ENCODE results near the gene BOLA3.
"Not testable (repeated sequence)": the region's sequence is repeated elsewhere in the genome, so short reads cannot be mapped to it uniquely, and the experiment has no call there.

The BOLA3 gene

DNA sequence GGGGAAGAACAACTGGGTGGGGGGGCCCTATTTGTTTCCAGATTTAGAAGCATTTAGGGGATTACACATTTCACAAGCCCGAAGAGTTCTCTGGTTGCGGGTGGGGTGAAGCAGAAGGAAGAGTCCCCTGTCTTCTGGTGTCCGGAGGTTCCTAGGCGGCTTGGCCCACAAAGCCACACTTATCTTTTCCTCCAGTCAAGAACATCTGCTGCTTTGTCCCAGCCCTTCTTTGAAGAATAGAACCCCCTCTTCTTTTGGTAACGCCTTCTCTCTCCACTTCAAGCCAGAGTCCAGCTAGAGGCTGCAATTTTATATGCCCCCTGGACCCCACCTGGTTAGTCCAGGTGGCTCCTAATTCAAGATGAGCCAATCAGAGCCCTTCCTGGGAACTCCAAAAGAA lies 15.8 kb downstream of the BOLA3 start:
- TF ChIP-seq ZNF274 (IDR thresholded peaks at IDR 0.05; ENCODE audit: low read depth, low read length), result no peak
- no peak overlapping the region for H3K4me3 ChIP-seq (ENCODE audit: low read length)

DNA sequence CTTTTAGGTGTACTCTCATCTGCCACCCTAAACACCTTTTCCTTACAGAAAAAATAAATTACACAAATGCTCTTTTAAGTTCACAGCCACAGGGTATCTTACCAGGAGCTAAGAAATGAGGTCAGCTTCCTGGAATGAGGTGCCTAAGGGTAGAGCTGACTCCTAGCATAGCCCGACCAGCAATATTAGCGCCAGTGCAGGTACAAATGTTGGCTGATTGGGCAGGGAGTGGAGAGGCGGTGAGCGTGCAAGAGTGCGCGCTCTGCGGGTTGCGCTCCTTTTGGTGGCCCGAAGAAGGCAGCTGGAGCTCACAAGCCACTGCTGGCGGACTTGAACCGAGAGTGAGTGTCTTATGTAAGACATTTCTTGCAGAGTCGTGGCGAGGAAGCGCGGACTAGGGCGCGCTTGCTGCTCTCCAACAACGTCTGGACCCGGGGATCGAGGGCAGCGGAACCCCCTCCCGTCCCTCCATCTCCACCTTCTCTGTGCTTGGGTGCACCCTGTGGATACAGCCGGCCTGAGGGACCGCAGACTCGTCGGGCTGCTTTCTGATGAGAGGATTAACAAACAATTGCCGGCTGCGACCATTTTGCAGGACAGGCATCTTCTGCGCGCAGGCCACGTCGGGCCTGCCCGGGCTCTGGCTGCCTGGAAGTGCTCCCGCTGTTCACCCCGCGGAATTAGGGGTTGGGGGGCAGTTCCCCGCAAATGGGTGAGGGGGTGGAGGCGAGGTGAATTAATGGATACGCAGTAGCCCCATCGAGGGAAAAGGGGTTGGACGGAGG lies 17.3 kb downstream of the BOLA3 start:
- no peak overlapping the region for H3K4me3 ChIP-seq (ENCODE audit: low read length)
- no peak for TF ChIP-seq ZNF274 (IDR thresholded peaks at IDR 0.05; ENCODE audit: low read depth, low read length)

DNA sequence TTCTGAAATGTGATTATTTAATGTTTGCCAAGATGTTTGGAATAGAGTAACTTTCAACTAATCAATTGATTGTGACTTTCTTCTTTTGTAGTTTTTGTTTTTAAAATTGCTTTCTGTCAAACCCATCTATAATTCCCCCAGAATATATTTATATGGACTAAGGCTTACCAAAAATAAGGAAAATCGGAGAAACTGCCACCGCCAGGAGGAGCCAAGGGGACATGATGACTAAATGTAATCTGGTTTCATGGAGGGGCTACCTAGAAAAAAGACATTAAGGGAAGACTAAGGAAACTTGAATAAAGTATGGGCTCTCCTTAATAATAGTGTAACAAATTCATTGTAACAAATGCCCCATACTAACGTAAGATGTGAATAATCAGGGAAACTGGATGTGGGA lies 19.5 kb downstream of the BOLA3 start:
- no peak overlapping the region for H3K4me3 ChIP-seq (ENCODE audit: low read length)
- no peak for TF ChIP-seq ZNF274 (IDR thresholded peaks at IDR 0.05; ENCODE audit: low read depth, low read length)

- not testable (repeated sequence) for H3K4me3 ChIP-seq (ENCODE audit: low read length)
These were observed 23.8 kb downstream of the BOLA3 start for GRCh38 chr2:74123955-74124354.

- H3K4me3 ChIP-seq (ENCODE audit: low read length), result not testable (repeated sequence)
These were observed 25.9 kb downstream of the BOLA3 start for GRCh38 chr2:74121846-74122245.

- H3K4me3 ChIP-seq (ENCODE audit: low read length), result peak overlapping the region; percentile 60
- TF ChIP-seq ZNF274 (IDR thresholded peaks at IDR 0.05; ENCODE audit: low read depth, low read length), result no peak
These were observed 27.5 kb downstream of the BOLA3 start for GRCh38 chr2:74119912-74120825.

DNA sequence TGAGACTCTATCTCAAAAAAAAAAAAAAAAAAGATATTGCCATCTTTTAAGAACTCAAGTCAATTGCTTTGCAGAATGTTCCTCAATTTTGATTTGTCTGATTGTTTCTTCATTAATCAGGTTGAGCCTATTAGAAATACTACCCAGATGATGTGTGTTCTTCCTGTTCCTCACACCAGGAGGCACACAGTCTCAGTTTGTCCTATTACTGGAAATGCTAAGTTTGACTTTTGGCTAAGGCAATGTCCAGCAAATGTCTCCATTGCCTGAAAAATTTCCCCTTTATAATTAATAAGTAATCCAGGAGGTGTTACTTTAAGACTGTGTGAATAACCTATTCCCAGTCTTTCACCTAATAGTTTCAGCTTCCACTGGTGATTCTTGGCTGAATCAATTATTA lies 28.4 kb downstream of the BOLA3 start:
- TF ChIP-seq ZNF274 (IDR thresholded peaks at IDR 0.05; ENCODE audit: low read depth, low read length), result no peak
- H3K4me3 ChIP-seq (ENCODE audit: low read length), result no peak overlapping the region; the same call in 1 of the 2 replicates

- H3K4me3 ChIP-seq (ENCODE audit: low read length), result no peak overlapping the region
- TF ChIP-seq ZNF274 (IDR thresholded peaks at IDR 0.05; ENCODE audit: low read depth, low read length), result no peak
These were observed 36.3 kb downstream of the BOLA3 start for GRCh38 chr2:74111380-74111779.

DNA sequence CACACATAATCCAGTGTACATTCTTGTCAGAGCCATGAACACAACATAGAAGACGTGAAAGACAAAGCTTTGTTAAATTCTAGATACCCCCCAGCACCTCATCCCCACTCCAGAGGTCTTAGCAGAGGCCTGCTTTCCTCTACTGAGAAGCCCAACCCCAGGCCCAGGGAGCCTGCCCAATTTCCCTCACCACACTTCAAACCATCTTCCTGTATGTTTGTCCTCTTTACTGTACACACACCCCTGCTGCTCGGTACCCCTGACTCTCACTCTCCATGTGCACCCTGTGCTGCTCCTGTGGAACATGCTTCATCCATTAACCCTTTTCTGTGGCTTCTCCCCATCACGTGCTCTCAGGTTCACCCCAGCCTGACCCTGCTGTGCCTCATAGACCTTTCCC lies 37.2 kb downstream of the BOLA3 start:
- no peak overlapping the region for H3K4me3 ChIP-seq (ENCODE audit: low read length)
- TF ChIP-seq ZNF274 (IDR thresholded peaks at IDR 0.05; ENCODE audit: low read depth, low read length), result no peak

GRCh38 chr2:74109551-74109950 lies 38.2 kb downstream of the BOLA3 start:
- no peak overlapping the region for H3K4me3 ChIP-seq (ENCODE audit: low read length)
- TF ChIP-seq ZNF274 (IDR thresholded peaks at IDR 0.05; ENCODE audit: low read depth, low read length), result no peak

- H3K4me3 ChIP-seq (ENCODE audit: low read length), result no peak overlapping the region
- TF ChIP-seq ZNF274 (IDR thresholded peaks at IDR 0.05; ENCODE audit: low read depth, low read length), result no peak
These were observed 40.6 kb downstream of the BOLA3 start for GRCh38 chr2:74107071-74107470.

GRCh38 chr2:74105413-74105812 lies 42.3 kb downstream of the BOLA3 start:
- no peak for TF ChIP-seq ZNF274 (IDR thresholded peaks at IDR 0.05; ENCODE audit: low read depth, low read length)
- H3K4me3 ChIP-seq (ENCODE audit: low read length), result no peak overlapping the region

- H3K4me3 ChIP-seq (ENCODE audit: low read length), result no peak overlapping the region
- no peak for TF ChIP-seq ZNF274 (IDR thresholded peaks at IDR 0.05; ENCODE audit: low read depth, low read length)
These were observed 42.9 kb downstream of the BOLA3 start for GRCh38 chr2:74104839-74105238.

DNA sequence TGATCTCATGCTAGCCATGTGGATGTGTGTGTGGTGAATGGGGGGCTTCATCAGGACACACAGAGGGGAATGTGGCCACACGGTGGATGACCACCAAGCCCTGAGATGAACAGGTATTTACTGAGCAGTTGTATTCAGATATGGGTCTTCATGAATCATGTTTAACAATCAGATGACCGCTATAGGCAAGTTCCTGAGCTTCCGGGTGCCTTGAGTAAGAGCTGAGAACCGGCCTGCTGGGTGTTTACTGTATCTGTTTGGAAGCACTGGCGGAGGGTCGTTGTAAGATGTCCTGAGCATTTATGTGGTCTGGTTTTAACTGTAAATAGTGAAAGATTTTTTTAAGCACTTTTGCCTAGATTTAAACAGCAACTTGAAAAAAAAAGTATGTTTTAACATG lies 43.9 kb downstream of the BOLA3 start:
- no peak overlapping the region for H3K4me3 ChIP-seq (ENCODE audit: low read length)
- TF ChIP-seq ZNF274 (IDR thresholded peaks at IDR 0.05; ENCODE audit: low read depth, low read length), result no peak

- no peak for TF ChIP-seq ZNF274 (IDR thresholded peaks at IDR 0.05; ENCODE audit: low read depth, low read length)
- no peak overlapping the region for H3K4me3 ChIP-seq (ENCODE audit: low read length)
These were observed 45.2 kb downstream of the BOLA3 start for GRCh38 chr2:74102516-74102915.
